NCI-H2107 treated with DMSO at 0.1 percent for 48 hours (cell line): ENCODE measurements around the gene TARBP2.
"Not testable (repeated sequence)": the region's sequence is repeated elsewhere in the genome, so short reads cannot be mapped to it uniquely, and the experiment has no call there.

Experiments
- DNase-seq: peaks from one replicate; lab custom pipeline; 2025; ENCODE audit not compliant: unreplicated experiment; lab: John Stamatoyannopoulos, UW

The TARBP2 gene

GRCh38 chr12:53510181-53510812 lies 9.2 kb downstream of the TARBP2 start:
- no peak for DNase-seq

DNA sequence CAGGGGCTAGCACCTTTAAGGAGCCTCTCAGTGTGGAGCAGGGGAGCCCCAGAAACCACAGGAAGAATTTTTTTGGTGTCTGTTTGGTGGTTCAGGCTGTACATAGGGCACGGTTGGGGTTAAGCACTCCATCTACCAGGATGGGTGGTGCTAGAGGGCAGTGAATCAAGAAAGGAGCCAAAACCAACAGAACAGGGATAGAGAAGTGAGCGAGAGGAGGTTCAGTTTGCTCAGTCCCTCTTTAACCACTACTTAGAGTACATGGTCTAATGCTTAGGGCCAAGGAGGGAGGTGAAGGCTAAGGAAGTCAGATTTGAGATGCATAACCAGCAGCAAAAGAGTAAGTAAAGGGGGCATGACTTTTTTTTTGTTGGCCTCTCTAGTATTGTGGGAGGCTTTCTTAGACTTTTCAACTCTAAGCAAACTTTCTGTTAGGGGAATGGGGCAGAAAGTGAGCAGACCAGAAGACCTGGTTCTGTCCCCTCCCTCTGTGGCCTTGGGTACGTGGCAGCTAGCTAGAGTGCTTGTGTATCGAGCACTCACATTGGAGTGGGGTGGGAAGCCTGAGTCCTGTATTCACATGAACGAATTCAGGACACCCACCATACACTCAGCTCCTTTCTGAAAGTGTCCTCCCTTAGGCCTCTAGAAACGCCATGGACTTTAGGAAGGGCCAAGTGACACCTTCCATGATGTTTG lies 12.8 kb downstream of the TARBP2 start:
- no peak for DNase-seq

GRCh38 chr12:53514628-53515290 lies 13.7 kb downstream of the TARBP2 start:
- no peak for DNase-seq

DNA sequence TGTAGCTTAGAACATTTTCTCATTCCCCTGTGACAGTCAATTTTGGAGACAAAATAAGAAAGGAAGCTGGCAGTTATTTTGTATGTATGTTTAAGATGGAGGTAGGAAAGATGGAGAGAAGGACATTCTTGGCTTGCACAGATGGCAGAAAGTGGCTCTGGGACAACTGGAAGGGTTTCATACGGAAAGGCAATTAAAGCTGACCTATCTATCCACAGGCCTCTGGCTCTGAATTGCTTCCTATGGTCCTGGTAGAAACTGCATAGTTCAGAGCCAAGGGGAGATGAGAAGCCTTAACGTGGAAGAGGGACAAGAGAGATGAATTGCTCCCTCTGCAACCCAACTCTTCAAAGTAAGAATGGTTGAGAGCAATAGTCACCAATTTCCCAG lies 14.2 kb downstream of the TARBP2 start:
- no peak for DNase-seq

- no peak for DNase-seq
Measured at GRCh38 chr12:53516758-53517455, 15.8 kb downstream of the TARBP2 start.

GRCh38 chr12:53518381-53518780 lies 17.3 kb downstream of the TARBP2 start:
- no peak for DNase-seq

DNA sequence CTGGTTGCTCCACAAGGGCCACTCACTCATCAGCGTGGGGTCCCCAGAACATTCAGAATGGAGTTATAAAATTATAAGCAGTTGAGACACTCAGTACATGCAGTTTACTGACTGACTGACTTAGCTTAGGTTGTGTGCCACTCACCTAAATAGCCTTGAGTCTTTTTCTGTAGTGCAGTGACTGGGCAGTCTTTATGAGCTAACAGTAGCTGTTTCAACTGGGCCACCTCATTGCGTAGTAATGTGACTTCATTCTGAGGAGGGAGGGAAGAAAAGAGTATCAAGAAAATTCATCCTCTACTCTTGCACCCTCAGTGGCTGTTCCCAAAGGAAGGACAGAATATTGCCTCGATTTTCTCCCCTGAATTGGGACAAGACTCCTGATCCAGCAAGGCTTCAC lies 22.0 kb downstream of the TARBP2 start:
- DNase-seq, result no peak

DNA sequence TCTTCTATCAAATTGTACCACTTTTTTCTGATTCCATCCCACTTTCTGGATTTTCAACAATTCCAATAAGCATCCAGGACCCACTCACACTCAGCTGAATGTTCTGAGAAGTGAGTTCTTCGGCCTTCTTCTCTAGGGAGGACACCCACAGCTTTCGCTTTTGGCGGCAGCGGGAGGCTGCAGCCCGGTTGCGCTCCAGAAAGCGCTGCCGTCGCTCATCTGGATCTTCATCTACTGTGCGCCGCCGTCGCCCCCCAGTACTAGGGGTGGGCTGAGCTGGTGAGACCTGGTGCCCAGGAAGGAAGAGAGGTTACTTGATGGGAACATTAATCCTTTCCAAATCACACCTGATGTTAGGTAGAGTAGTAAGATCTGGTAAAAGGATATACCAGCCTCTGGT lies 23.4 kb downstream of the TARBP2 start:
- no peak for DNase-seq

DNA sequence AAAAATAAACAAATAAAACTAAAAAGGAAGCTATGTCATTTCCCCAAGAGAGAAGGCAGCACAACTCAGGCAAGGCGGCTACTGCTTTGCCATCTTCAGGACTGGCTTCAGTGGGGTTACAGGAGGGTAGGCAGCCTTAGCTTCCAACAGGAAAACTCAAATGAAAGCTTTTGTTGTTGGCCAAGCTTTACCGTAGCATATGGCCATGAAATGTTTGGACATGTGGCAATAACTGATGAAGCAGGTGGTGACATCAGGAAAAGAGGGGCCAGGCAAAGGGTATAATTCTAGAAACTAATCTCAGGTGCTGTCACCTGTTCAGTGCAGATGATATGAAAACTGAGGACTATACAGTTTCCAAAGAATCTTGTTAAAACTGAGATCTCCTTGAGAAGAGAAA lies 29.0 kb downstream of the TARBP2 start:
- no peak for DNase-seq

DNA sequence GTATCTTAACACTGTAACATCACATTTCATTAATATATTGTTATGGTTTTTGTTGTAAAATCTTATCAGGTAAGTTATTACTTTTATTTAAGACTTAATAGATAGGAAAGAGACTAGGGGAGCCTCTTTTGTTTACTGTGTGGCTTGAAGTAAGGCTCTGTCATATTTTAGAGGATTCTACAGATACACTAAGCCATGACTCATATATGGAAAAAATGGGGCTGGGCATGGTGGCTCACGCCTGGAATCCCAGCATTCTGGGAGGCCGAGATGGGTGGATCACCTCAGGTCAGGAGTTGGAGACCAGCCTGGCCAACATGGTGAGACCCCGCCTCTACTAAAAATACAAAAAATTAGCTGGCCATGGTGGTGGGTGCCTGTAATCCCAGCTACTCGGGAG lies 29.8 kb downstream of the TARBP2 start:
- no peak for DNase-seq

DNA sequence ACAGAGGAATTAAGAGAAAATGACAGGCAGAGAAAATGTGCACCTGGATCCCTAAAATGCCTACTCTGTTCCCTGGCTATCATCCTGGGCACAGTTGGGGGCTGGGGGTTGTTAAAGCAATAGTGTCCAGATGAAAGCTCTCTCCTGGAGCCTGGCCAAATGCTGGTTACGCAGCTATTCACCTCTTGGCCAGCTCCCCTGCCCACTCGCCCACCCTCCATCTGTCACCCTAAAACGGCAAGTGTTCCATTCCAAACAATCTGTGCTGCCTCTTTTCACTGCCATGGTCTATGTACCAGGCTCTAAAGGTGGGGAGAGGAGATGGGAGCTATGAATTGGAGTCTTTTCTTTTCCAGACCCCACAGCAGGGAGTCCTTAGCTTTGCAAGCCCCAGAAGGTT lies 30.9 kb downstream of the TARBP2 start:
- no peak for DNase-seq

DNA sequence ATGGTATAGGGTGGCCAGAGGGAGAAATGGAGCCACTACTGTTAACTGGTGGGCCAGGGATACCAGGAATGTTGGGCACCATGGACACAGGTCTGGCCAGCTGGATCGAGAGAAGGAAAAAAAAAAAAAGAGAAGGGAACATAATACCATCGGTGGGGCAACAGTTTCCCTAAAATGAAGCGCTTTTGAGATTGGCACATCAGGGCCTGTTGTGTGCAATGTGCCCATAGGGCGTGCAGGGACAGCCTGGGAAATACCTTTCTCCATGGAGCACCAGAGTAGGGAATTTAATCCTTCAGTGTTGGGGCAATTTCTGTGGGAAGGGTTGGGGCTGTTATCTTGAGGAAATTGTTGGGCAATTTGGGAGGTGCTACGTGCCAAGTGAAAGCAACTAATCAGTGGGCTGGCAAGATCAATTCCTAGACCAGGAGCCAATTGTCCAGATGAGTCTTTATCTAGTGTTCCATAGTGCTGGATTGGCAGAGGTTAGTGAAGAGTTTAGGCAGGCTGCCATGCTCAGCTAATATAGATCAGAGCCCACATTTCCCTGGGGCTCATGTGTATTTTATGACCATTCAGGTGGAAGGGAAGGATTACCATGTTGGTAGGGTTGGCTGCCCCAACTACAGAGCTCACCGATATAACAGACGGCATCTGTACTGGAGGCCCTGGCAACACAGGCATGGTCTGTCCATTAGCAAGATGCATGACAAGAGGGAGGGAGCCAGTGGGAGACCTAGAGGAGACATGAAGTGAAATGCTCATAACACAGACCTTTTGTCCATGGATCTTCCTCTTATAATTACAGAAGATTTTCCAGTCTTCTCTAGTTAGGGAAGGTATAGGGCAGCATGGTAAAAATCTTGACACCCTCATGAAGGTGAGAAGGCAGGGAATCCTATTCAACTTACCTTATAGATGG lies 31.7 kb downstream of the TARBP2 start:
- DNase-seq, result no peak

- no peak for DNase-seq
Measured at GRCh38 chr12:53533471-53533870, 32.4 kb downstream of the TARBP2 start.

GRCh38 chr12:53536962-53537361 lies 35.9 kb downstream of the TARBP2 start:
- DNase-seq, result no peak

DNA sequence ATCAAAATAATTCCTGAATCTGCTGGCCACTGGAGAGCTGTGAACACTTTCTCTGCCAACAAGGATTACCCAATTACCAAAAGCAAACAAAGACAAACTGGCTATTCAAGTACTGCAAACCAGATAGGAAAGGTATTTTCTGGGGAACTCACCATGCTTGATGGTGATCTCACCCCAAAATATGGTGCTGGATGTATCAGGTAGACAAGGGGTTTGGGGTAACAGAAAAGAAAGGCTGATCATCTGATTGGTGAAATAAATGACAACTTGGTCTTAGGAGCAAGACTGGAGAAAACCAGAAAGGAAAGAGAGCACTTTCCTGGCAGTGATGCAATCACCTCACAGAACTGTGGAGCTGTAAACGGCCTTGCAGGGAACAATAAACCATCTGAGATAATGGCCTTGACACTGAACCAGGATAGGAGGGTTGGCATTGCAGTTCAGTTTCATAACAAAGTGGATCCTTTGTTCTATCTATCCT lies 37.2 kb downstream of the TARBP2 start:
- DNase-seq, result peak; percentile 83

- no peak for DNase-seq
Measured at GRCh38 chr12:53539526-53539925, 38.4 kb downstream of the TARBP2 start.

- DNase-seq, result peak; percentile 62
Measured at GRCh38 chr12:53543539-53543938, 42.5 kb downstream of the TARBP2 start.

DNA sequence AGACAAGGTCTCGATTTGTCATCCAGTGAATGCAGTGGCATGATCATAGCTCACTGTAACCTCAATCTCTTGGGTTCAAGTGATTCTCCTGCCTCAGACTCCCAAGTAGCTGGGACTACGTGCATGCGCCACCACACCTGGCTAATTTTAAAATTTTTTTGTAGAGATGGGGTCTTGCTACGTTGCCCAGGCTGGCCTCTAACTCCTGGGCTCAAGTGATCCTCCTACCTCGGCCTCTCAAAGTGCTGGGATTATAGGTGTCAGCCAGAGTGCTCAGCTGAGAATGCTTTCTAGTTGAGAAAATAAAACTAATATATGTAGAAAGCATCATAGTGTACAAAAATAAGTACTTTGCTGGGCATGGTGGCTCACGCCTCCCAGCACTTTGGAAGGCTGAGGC lies 47.3 kb downstream of the TARBP2 start:
- not testable (repeated sequence) for DNase-seq

DNA sequence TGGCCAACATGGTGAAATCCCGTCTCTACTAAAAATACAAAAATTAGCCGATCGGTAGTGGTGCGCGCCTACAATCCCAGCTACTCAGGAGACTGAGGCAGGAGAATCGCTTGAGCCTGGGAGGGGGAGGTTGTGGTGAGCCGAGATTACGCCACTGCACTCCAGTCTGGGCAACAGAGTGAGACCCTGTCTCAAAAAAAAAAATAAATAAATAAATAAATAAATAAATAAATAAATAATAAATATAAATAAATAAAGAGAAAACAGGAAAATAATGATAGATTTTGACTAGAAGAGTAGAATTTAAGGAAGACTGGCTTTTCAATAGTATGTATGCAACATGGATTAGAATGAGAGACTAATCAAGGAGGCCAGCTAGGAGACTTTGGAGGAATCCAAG lies 49.0 kb downstream of the TARBP2 start:
- DNase-seq, result not testable (repeated sequence)

- no peak for DNase-seq
Measured at GRCh38 chr12:53550595-53550994, 49.5 kb downstream of the TARBP2 start.

- peak; percentile 70 for DNase-seq
Measured at GRCh38 chr12:53551889-53552291, 50.8 kb downstream of the TARBP2 start.
